GM12878 (cell line): ENCODE results near the gene C16orf74. TPM values are rescaled to one million over a fixed set of nuclear protein-coding genes. Genes with fewer than 3 reads are reported as not detected.

Source experiments
- ATAC-seq: fragments of 200-7000 bp; cut with Tn5 transposase; 3 replicates; pipeline ENCODE4 v1.9.1; 2020; ENCODE audit warnings: mild to moderate bottlenecking, moderate library complexity
- BruUV-seq: library from RNA; stranded (reverse); fragments of 400-500 nt; replicated peaks from 2 replicates; lab custom pipeline; 2021; lab: Mats Ljungman, UMichigan
- CTCF ChIA-PET: fragments of 300-600 bp; sonication (Branson Sonifier 250); formaldehyde crosslinking; extraction: SDS; loops from one replicate; lab custom pipeline; 2021; ENCODE audit warnings: inconsistent platforms; lab: Yijun Ruan, JAX
- POLR2A ChIA-PET: fragments of 350-600 bp; formaldehyde crosslinking; extraction: SDS; loops from one replicate; lab custom pipeline; 2021; ENCODE audit warnings: inconsistent platforms; lab: Charles Lee
- RAD21 ChIA-PET: fragments of 300-600 bp; sonication (Branson Sonifier 250); formaldehyde crosslinking; loops from one replicate; lab custom pipeline; 2023; ENCODE audit warnings: antibody characterized with exemption; ENCODE audit not compliant: unreplicated experiment; lab: Charles Lee
- SMC1A ChIA-PET: fragments of 300-600 bp; sonication (Branson Sonifier 250); formaldehyde crosslinking; loops from one replicate; lab custom pipeline; 2023; ENCODE audit not compliant: unreplicated experiment, uncharacterized antibody; lab: Charles Lee
- DNase-seq: peaks from one replicate; pipeline ENCODE4 v3.0.0-alpha.2; 2011; ENCODE audit warnings: low read depth, low spot score
- FAIRE-seq: peaks from 3 replicates; lab custom pipeline; 2011; peaks lifted over from hg19 to GRCh38; lab: Jason Lieb, UNC
- H2AFZ ChIP-seq: 2 replicates; pipeline ENCODE4 v1.6.0; 2011; ENCODE audit warnings: low read depth, low read length, control low read depth; ENCODE audit not compliant: control insufficient read depth
- H3K27ac ChIP-seq: 2 replicates; pipeline ENCODE4 v1.5.1; 2011; ENCODE audit warnings: control low read depth; ENCODE audit not compliant: control insufficient read depth, insufficient read depth
- H3K27me3 ChIP-seq, 2 experiments: replicated peaks in 1 of 2; 2 replicates each; pipeline versions ENCODE4 v1.6.0 to v1.6.1; 2011; ENCODE audit warnings: low read length in 1 of 2; ENCODE audit not compliant: control insufficient read depth in 2 of 2, insufficient read depth in 2 of 2
- H3K36me3 ChIP-seq, 2 experiments: 2 replicates each; pipeline ENCODE4 v1.5.1; 2011; ENCODE audit warnings: low read length in 1 of 2; ENCODE audit not compliant: control insufficient read depth in 2 of 2, insufficient read depth in 2 of 2
- H3K4me1 ChIP-seq: 2 replicates; pipeline ENCODE4 v1.6.1; 2011; ENCODE audit warnings: mild to moderate bottlenecking, low read length, moderate library complexity, mixed read lengths; ENCODE audit not compliant: control insufficient read depth, insufficient read depth
- H3K4me2 ChIP-seq: 2 replicates; pipeline ENCODE4 v1.6.0; 2011; ENCODE audit warnings: control low read depth; ENCODE audit not compliant: control insufficient read depth, insufficient read depth
- H3K4me3 ChIP-seq: fragments of 200-600 bp; sonication (generic); 2 replicates; pipeline ENCODE4 v1.5.1; 2016
- H3K79me2 ChIP-seq: 2 replicates; pipeline ENCODE4 v1.6.0; 2011; ENCODE audit warnings: low read length; ENCODE audit not compliant: control insufficient read depth, insufficient read depth
- H3K9ac ChIP-seq: 2 replicates; pipeline ENCODE4 v1.8.0; 2011; ENCODE audit warnings: low read length, control low read depth, mixed read lengths; ENCODE audit not compliant: control insufficient read depth, insufficient read depth
- H3K9me3 ChIP-seq: replicated peaks from 3 replicates; pipeline ENCODE4 v1.5.1; 2011; ENCODE audit warnings: mild to moderate bottlenecking, low read length; ENCODE audit not compliant: control insufficient read depth, insufficient read depth
- H4K20me1 ChIP-seq: 2 replicates; pipeline ENCODE4 v1.6.0; 2011; ENCODE audit not compliant: control insufficient read depth, insufficient read depth
- BCL11A ChIP-seq: IDR thresholded peaks from 2 replicates; pipeline ENCODE4 v1.6.1; 2011; ENCODE audit warnings: low read depth, low read length
- BCLAF1 ChIP-seq: fragments of 450-650 bp; IDR thresholded peaks from 2 replicates; pipeline ENCODE4 v1.6.1; 2017; ENCODE audit warnings: antibody characterized with exemption, mild to moderate bottlenecking, moderate library complexity
- EP300 ChIP-seq, 2 experiments: fragments of 150-350 bp in 1 of 2; IDR thresholded peaks; 2 replicates each; pipeline ENCODE4 v1.6.1; 2011 to 2012; ENCODE audit warnings: low read depth in 2 of 2, low read length in 2 of 2, borderline replicate concordance in 1 of 2, improper control_type of control experiment in 1 of 2, inconsistent platforms in 1 of 2; ENCODE audit not compliant: control insufficient read depth in 1 of 2
- HDAC2 ChIP-seq: fragments of 200-600 bp; sonication (generic); IDR thresholded peaks from 2 replicates; pipeline ENCODE4 v1.6.1; 2017
- IKZF2 ChIP-seq, 2 experiments: fragments of 450-650 bp; IDR thresholded peaks; 2 replicates each; pipeline ENCODE4 v1.6.1; 2017; ENCODE audit warnings: mild to moderate bottlenecking in 2 of 2, moderate library complexity in 2 of 2
- NR2C1 ChIP-seq: fragments of 450-650 bp; IDR thresholded peaks from 2 replicates; pipeline ENCODE4 v1.6.1; 2017; ENCODE audit warnings: antibody characterized with exemption, mild to moderate bottlenecking, moderate library complexity
- RAD51 ChIP-seq: fragments of 450-650 bp; IDR thresholded peaks from 2 replicates; pipeline ENCODE4 v1.6.1; 2016; ENCODE audit warnings: moderate library complexity, mild to moderate bottlenecking, inconsistent platforms
- RBBP5 ChIP-seq: fragments of 200-600 bp; sonication (generic); conservative IDR thresholded peaks from 2 replicates; pipeline ENCODE4 v1.6.1; 2016
- RCOR1 ChIP-seq: conservative IDR thresholded peaks from 2 replicates; pipeline ENCODE4 v1.6.1; 2012; ENCODE audit warnings: low read depth, low read length, improper control_type of control experiment
- RUNX3 ChIP-seq: IDR thresholded peaks from 2 replicates; pipeline ENCODE4 v1.6.1; 2012; ENCODE audit warnings: low read length, inconsistent platforms
- SUPT20H ChIP-seq: IDR thresholded peaks from 2 replicates; pipeline ENCODE4 v1.6.1; 2011; ENCODE audit warnings: low read depth, mild to moderate bottlenecking, low read length, moderate library complexity, borderline replicate concordance; ENCODE audit not compliant: control insufficient read depth
- TCF3 ChIP-seq: IDR thresholded peaks from 2 replicates; pipeline ENCODE4 v1.6.1; 2012; ENCODE audit warnings: low read depth, mild to moderate bottlenecking, low read length, borderline replicate concordance; ENCODE audit not compliant: insufficient read depth
- YBX1 ChIP-seq: fragments of 450-650 bp; IDR thresholded peaks from 2 replicates; pipeline ENCODE4 v1.6.1; 2016; ENCODE audit warnings: antibody characterized with exemption
- WGBS: methylation state at CpG from one replicate; pipeline ENCODE4 v1.1.6; 2016; ENCODE audit warnings: low lambda C conversion rate; ENCODE audit not compliant: insufficient replicate concordance, insufficient coverage; ENCODE audit errors: missing lambda C conversion rate; 5-methylcytosine and 5-hydroxymethylcytosine counted together
- in situ Hi-C: fragments of 300-500 bp; cut with MboI; formaldehyde crosslinking; loops from 9 replicates; pipeline ENCODE4 v1.14.3; 2018; ENCODE audit warnings: mixed read lengths
- intact Hi-C: fragments of 100-400 bp; cut with micrococcal nuclease; formaldehyde crosslinking; loops from one replicate; pipeline ENCODE4 v1.14.2; 2022; ENCODE audit not compliant: unreplicated experiment
- polyA plus RNA-seq, 11 experiments: library from polyadenylated mRNA; depleted of rRNA in 4 of 11; unstranded in 6 of 11; stranded (reverse) in 5 of 11; fragments of >200 nt; fragmentation: Nextera tagmentation in 4 of 11; fragmentation: Illumina TruSeq in 1 of 11; extraction: Ambion mirVana in 4 of 11; extraction: Trizol in 1 of 11; gene quantifications; 1 replicate in 1 of 11; 2 replicates in 10 of 11; pipeline versions ENCODE4 v1.2.1 to v1.2.3, GENCODE V29; 2011 to 2016; ENCODE audit warnings: inconsistent platforms in 2 of 11, missing spikeins in 2 of 11, low read depth in 1 of 11
- total RNA-seq, 4 experiments: library from RNA; depleted of rRNA in 3 of 4; stranded (reverse); fragments of >200 nt in 3 of 4; fragmentation: Illumina TruSeq in 1 of 4; extraction: Trizol in 1 of 4; gene quantifications; 2 replicates each; pipeline versions ENCODE4 v1.2.1 to v1.2.3, GENCODE V29; 2013 to 2021
- TF ChIP-seq, protein P1 (sequence below): fragments of 450-650 bp; IDR thresholded peaks from 2 replicates; pipeline ENCODE4 v1.6.1; 2014; ENCODE audit warnings: mild to moderate bottlenecking

C16orf74 gene
- total and polyA plus RNA-seq, 10 of the 15 experiments (the other 5 are each of a cell fraction or from before 2014, with no cell fraction given): 0.23 to 20.1 (median 6.8) TPM

GRCh38 chr16:85749771-85750145, 1.1 kb downstream of the C16orf74 start:
- in situ Hi-C loops: no loop called here
- ChIA-PET CTCF (no interaction called here), POLR2A (no interaction called here), SMC1A (no interaction called here), RAD21 (no interaction called here)
- peak overlapping the region; percentile 73 for H3K4me3 ChIP-seq
- no peak overlapping the region for H2AFZ ChIP-seq
- FAIRE-seq (no peak), DNase-seq (no peak), ATAC-seq (no peak)
- no peaks in the 10 kb centered on the region for H3K36me3 ChIP-seq
- H3K27ac ChIP-seq: no peak overlapping the region
- no TSS peak for BruUV-seq
- peaks cover 53% of the 10 kb centered on the region for H3K4me1 ChIP-seq
- TF ChIP-seq SUPT20H: no peak
- TF ChIP-seq BCL11A: no peak
- no peak for TF ChIP-seq EP300 (IDR thresholded peaks at IDR 0.05; ENCODE audit: borderline replicate concordance in 1 of 2, control insufficient read depth in 1 of 2, low read depth in 2 of 2, low read length in 2 of 2)
- no peak for TF ChIP-seq TCF3
- TF ChIP-seq RCOR1: no peak
- TF ChIP-seq YBX1: no peak
- no peak for TF ChIP-seq NR2C1
- no peak for TF ChIP-seq RUNX3
- no peak for TF ChIP-seq BCLAF1
- TF ChIP-seq HDAC2: no peak
- no peak for TF ChIP-seq RAD51
- no peak for TF ChIP-seq IKZF2 (IDR thresholded peaks at IDR 0.05)
- TF ChIP-seq RBBP5: no peak
- TF ChIP-seq, protein P1, sequence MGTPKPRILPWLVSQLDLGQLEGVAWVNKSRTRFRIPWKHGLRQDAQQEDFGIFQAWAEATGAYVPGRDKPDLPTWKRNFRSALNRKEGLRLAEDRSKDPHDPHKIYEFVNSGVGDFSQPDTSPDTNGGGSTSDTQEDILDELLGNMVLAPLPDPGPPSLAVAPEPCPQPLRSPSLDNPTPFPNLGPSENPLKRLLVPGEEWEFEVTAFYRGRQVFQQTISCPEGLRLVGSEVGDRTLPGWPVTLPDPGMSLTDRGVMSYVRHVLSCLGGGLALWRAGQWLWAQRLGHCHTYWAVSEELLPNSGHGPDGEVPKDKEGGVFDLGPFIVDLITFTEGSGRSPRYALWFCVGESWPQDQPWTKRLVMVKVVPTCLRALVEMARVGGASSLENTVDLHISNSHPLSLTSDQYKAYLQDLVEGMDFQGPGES: no peak
- H4K20me1 ChIP-seq: peaks cover 3% of the 10 kb centered on the region; the same call in 1 of the 2 replicates
- H3K27me3 ChIP-seq: no peaks in the 10 kb centered on the region; a peak in 1 of 4 replicates
- no peaks in the 10 kb centered on the region for H3K79me2 ChIP-seq
- intact Hi-C loops: no loop called here
- H3K9me3 ChIP-seq: no peaks in the 10 kb centered on the region
- H3K4me2 ChIP-seq: peak overlapping the region; percentile 93
- no peak overlapping the region for H3K9ac ChIP-seq
- 42% methylated on average over 14 of the region's 14 CpGs for WGBS
